Stimulated activated CD8-positive, alpha-beta memory T cell treated with anti-CD3 and anti-CD28 coated beads, Interleukin-15, amount 100 ng/mL, for 24 hours (primary cell): ENCODE measurements around the gene FSHR.

Experiments used
- DNase-seq: peaks from one replicate; pipeline ENCODE4 v3.0.0-alpha.2; 2020; ENCODE audit warnings: low read depth

Gene FSHR

GRCh38 chr2:49154140-49154539, at the start of gene FSHR:
TSS of gene FSHR (minus strand) at chr2:49154515. CDS start at chr2:49154417, 98 bp downstream.
- DNase-seq, result no peak

- DNase-seq, result no peak
Measured at GRCh38 chr2:49199266-49199665, 45.0 kb upstream of the FSHR start.

- no peak for DNase-seq
Measured at GRCh38 chr2:49194701-49195100, 40.4 kb upstream of the FSHR start.

GRCh38 chr2:49192036-49192435, 37.7 kb upstream of the FSHR start:
- no peak for DNase-seq

- no peak for DNase-seq
Measured at GRCh38 chr2:49189512-49190225, 35.4 kb upstream of the FSHR start.

GRCh38 chr2:49186050-49186648, 31.8 kb upstream of the FSHR start:
- DNase-seq, result no peak

- DNase-seq, result no peak
Measured at GRCh38 chr2:49178656-49179055, 24.3 kb upstream of the FSHR start.

GRCh38 chr2:49177194-49177593, 22.9 kb upstream of the FSHR start:
- no peak for DNase-seq

- no peak for DNase-seq
Measured at GRCh38 chr2:49175831-49176230, 21.5 kb upstream of the FSHR start.

- DNase-seq, result no peak
Measured at GRCh38 chr2:49174750-49175149, 20.4 kb upstream of the FSHR start.

- no peak for DNase-seq
Measured at GRCh38 chr2:49167131-49167530, 12.8 kb upstream of the FSHR start.

GRCh38 chr2:49165662-49166061, 11.3 kb upstream of the FSHR start:
- DNase-seq, result no peak

GRCh38 chr2:49164729-49165128, 10.4 kb upstream of the FSHR start:
- DNase-seq, result no peak

- no peak for DNase-seq
Measured at GRCh38 chr2:49162151-49162550, 7.8 kb upstream of the FSHR start.

GRCh38 chr2:49154891-49155290, 576 bp upstream of the FSHR start:
- no peak for DNase-seq

GRCh38 chr2:49153252-49153651, 1.1 kb downstream of the FSHR start:
- no peak for DNase-seq

GRCh38 chr2:49152824-49153223, 1.5 kb downstream of the FSHR start:
- DNase-seq, result no peak

GRCh38 chr2:49146401-49146800, 7.9 kb downstream of the FSHR start:
- no peak for DNase-seq

GRCh38 chr2:49131801-49132200, 22.5 kb downstream of the FSHR start:
- no peak for DNase-seq

GRCh38 chr2:49129034-49129433, 25.3 kb downstream of the FSHR start:
- DNase-seq, result no peak

GRCh38 chr2:49123600-49123999, 30.7 kb downstream of the FSHR start:
- no peak for DNase-seq

- no peak for DNase-seq
Measured at GRCh38 chr2:49122107-49122506, 32.2 kb downstream of the FSHR start.

- DNase-seq, result no peak
Measured at GRCh38 chr2:49113046-49113445, 41.3 kb downstream of the FSHR start.

GRCh38 chr2:49111456-49111855, 42.9 kb downstream of the FSHR start:
- DNase-seq, result no peak
